ENCODE data around the gene PYM1.

Gene PYM1

GRCh38 chr12:55927588-55928502, at the start of gene PYM1:
PYM1 (minus strand) TSS chr12:55927894; CDS start chr12:55927761, 133 bp downstream.
- peak in 1 of 3 experiments; percentile 29 for DNase-seq (ENCODE audit: low read depth in 3 of 3)

- peak in 1 of 3 experiments; percentile 28 for DNase-seq (ENCODE audit: low read depth in 3 of 3)
These were observed 46.6 kb upstream of the PYM1 start for GRCh38 chr12:55974308-55974730.

- DNase-seq (ENCODE audit: low read depth in 3 of 3): peak; percentile 86 to 96 (median 94)
These were observed 46.1 kb upstream of the PYM1 start, which contains the start of gene RAB5B for GRCh38 chr12:55973599-55974307. RAB5B (plus strand) TSS chr12:55974078; CDS start chr12:55986961, 12,883 bp downstream.

GRCh38 chr12:55972911-55973598, 45.4 kb upstream of the PYM1 start:
- no peak for DNase-seq (ENCODE audit: low read depth in 3 of 3)

GRCh38 chr12:55972456-55972855, 44.8 kb upstream of the PYM1 start:
- DNase-seq (ENCODE audit: low read depth in 3 of 3): no peak

GRCh38 chr12:55972042-55972441, 44.3 kb upstream of the PYM1 start:
- no peak for DNase-seq (ENCODE audit: low read depth in 3 of 3)

- no peak for DNase-seq (ENCODE audit: low read depth in 3 of 3)
These were observed 43.1 kb upstream of the PYM1 start for GRCh38 chr12:55970775-55971174.

- no peak for DNase-seq (ENCODE audit: low read depth in 3 of 3)
These were observed 41.7 kb upstream of the PYM1 start for GRCh38 chr12:55969356-55969755.

GRCh38 chr12:55966408-55967281, 39.0 kb upstream of the PYM1 start, which contains the start of gene CDK2:
CDK2 (plus strand) TSS chr12:55966830; CDS start chr12:55967009, 179 bp downstream.
- DNase-seq (ENCODE audit: low read depth in 3 of 3): peak; percentile 82 to 86 (median 84)

- DNase-seq (ENCODE audit: low read depth in 3 of 3): no peak
These were observed 38.3 kb upstream of the PYM1 start, which contains the start of gene PMEL for GRCh38 chr12:55965941-55966407. PMEL (minus strand) TSS chr12:55966042; CDS start chr12:55966011, 31 bp downstream.

GRCh38 chr12:55965240-55965639, 37.5 kb upstream of the PYM1 start:
- DNase-seq (ENCODE audit: low read depth in 3 of 3): no peak

GRCh38 chr12:55963760-55964159, 36.1 kb upstream of the PYM1 start:
- DNase-seq (ENCODE audit: low read depth in 3 of 3): no peak

GRCh38 chr12:55957106-55957859, 29.6 kb upstream of the PYM1 start:
- no peak for DNase-seq (ENCODE audit: low read depth in 3 of 3)

GRCh38 chr12:55955800-55956508, 28.3 kb upstream of the PYM1 start:
- DNase-seq (ENCODE audit: low read depth in 3 of 3): peak in 1 of 3 experiments; percentile 33

GRCh38 chr12:55955344-55955743, 27.6 kb upstream of the PYM1 start:
- no peak for DNase-seq (ENCODE audit: low read depth in 3 of 3)

GRCh38 chr12:55946553-55946952, 18.9 kb upstream of the PYM1 start:
- no peak for DNase-seq (ENCODE audit: low read depth in 3 of 3)

- DNase-seq (ENCODE audit: low read depth in 3 of 3): no peak
These were observed 15.0 kb upstream of the PYM1 start for GRCh38 chr12:55942577-55943136.

- no peak for DNase-seq (ENCODE audit: low read depth in 3 of 3)
These were observed 14.4 kb upstream of the PYM1 start for GRCh38 chr12:55942055-55942454.

Measured in stimulated activated CD4-positive, alpha-beta T cell treated with anti-CD3 and anti-CD28 coated beads, TNF-alpha, amount 100 ng/mL, for 4 hours (primary cell).